GM18508 (cell line): ENCODE data around the gene SLC38A6.

ENCODE experiments used
- ATAC-seq: cut with Tn5 transposase; IDR thresholded peaks from one replicate; pipeline ENCODE4 v1.9.1; 2021; ENCODE audit warnings: moderate number of reproducible peaks; ENCODE audit not compliant: insufficient read depth, unreplicated experiment

Gene SLC38A6

DNA sequence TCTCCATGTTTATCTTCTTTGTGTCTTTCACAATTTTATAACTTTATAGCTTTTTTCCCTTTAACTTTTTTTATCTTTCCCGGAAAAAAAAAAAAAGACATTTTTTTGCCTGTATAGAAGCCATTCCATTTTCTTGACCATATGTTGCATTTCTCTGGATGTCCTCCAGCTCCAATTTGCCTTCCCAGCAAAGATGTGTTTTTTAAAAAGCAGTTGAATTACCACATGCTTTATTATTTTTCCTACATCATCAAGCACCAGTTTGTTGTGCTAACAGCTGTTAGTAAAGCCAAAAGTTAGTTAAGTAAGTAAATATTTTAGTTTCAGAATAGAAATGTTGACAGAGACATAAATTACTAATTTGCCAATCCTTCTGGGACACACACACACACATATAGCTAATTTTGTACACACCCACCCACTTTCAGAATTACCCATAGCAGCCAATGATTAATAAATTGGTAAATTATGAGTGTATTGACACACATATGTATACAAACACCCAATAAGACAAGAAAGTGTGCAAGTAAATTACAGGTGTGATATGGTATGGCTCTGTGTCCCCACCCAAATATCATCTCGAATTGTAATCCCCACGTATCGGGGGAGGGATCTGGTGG, 118.3 kb downstream of the SLC38A6 start:
- no peak for ATAC-seq

DNA sequence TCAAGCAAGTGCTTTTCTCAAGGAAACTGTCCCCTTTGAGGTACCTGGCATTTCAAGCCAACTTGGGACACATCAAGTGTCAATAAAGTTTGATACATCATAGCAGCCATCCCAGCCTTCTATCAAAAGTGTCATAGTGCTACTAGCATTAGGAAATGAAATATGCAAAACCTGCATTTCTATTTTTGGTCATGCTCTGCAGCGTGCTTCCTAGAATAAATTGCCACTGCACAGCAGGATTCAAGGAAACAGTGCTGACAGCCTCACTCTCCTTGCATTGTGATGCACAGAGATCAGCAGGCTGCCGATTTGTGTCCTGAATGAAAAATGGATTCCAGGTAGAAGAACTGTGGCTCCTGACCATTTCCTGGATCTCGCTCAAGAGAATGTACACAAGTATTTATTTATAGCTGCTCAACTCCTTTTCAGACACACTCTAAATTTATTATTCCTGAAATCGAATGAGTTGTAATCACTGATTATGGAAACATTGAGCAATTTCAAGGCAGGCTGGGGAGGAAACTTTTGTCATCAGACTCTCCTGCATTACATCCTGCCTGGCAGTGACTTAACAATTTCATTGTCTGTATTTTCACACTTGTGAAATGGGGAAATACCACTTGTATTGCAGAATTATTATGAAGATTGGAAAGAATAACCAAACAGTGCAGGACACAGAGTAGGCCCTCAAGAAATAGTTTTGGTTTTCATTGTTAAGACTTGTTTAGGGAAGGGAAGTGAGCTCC, 120.9 kb downstream of the SLC38A6 start:
- no peak for ATAC-seq
